Panc1 (cell line): ENCODE measurements around the gene CCDC60. TPM values are rescaled to one million over a fixed set of nuclear protein-coding genes. Genes with fewer than 3 reads are reported as not detected.

ENCODE experiments used
- ATAC-seq: fragments of 200-7000 bp; cut with Tn5 transposase; 2 replicates; pipeline ENCODE4 v1.9.1; 2020; ENCODE audit warnings: mild to moderate bottlenecking, moderate library complexity
- BruUV-seq: library from RNA; stranded (reverse); fragments of 400-500 nt; replicated peaks from 2 replicates; lab custom pipeline; 2021; lab: Mats Ljungman, UMichigan
- CTCF ChIA-PET: fragments of 300-600 bp; sonication (Branson Sonifier 250); formaldehyde crosslinking; loops from one replicate; lab custom pipeline; 2022; ENCODE audit warnings: antibody characterized with exemption; lab: Charles Lee
- POLR2A ChIA-PET: fragments of 300-600 bp; sonication (Branson Sonifier 250); formaldehyde crosslinking; loops from one replicate; lab custom pipeline; 2022; ENCODE audit warnings: antibody characterized with exemption; lab: Charles Lee
- DNase-seq: peaks from one replicate; pipeline ENCODE4 v3.0.0-alpha.2; 2010; ENCODE audit warnings: low read depth, low spot score
- H3K27ac ChIP-seq: 2 replicates; pipeline ENCODE4 v1.5.1; 2011; ENCODE audit warnings: mild to moderate bottlenecking, low read length, inconsistent platforms
- H3K27me3 ChIP-seq: fragments of 200-500 bp; sonication (Bioruptor generic); 2 replicates; pipeline ENCODE4 v1.6.0; 2014; ENCODE audit warnings: low read length, inconsistent platforms; ENCODE audit not compliant: control insufficient read depth, insufficient read depth
- H3K36me3 ChIP-seq: fragments of 200-500 bp; sonication (Bioruptor generic); 2 replicates; pipeline ENCODE4 v1.5.1; 2014; ENCODE audit warnings: inconsistent platforms, mild to moderate bottlenecking, low read length, moderate library complexity; ENCODE audit not compliant: control insufficient read depth, insufficient read depth
- H3K4me1 ChIP-seq: 2 replicates; pipeline ENCODE4 v1.5.1; 2011; ENCODE audit warnings: inconsistent platforms, mild to moderate bottlenecking, low read length, moderate library complexity; ENCODE audit not compliant: control insufficient read depth, insufficient read depth
- H3K4me3 ChIP-seq, 2 experiments: 2 replicates each; pipeline ENCODE4 v1.5.1; 2011 to 2012; ENCODE audit warnings: low read depth in 2 of 2, low read length in 2 of 2, mild to moderate bottlenecking in 2 of 2, inconsistent platforms in 1 of 2, moderate library complexity in 1 of 2
- H3K9me3 ChIP-seq: fragments of 200-500 bp; sonication (Bioruptor generic); 2 replicates; pipeline ENCODE4 v1.5.1; 2014; ENCODE audit warnings: low read depth, mild to moderate bottlenecking, inconsistent platforms, low read length, moderate library complexity; ENCODE audit not compliant: control insufficient read depth, insufficient read depth
- POLR2AphosphoS5 ChIP-seq: IDR thresholded peaks from 2 replicates; pipeline ENCODE4 v1.6.1; 2012; ENCODE audit warnings: mild to moderate bottlenecking, low read depth, low read length, moderate library complexity
- SIN3A ChIP-seq: IDR thresholded peaks from 2 replicates; pipeline ENCODE4 v1.6.1; 2012; ENCODE audit warnings: low read depth, mild to moderate bottlenecking, low read length, moderate library complexity, borderline replicate concordance; ENCODE audit not compliant: insufficient read depth
- TCF7L2 ChIP-seq: IDR thresholded peaks from 2 replicates; pipeline ENCODE4 v1.6.1; 2011; ENCODE audit warnings: mild to moderate bottlenecking, low read depth, low read length, inconsistent platforms
- in situ Hi-C: cut with HindIII; loops from 2 replicates; pipeline ENCODE4 v1.10.0; 2016; ENCODE audit warnings: low sequenced_read_pairs, low pct_unique_long_range_greater_than_20kb
- intact Hi-C: fragments of 100-400 bp; cut with micrococcal nuclease; formaldehyde crosslinking; loops from one replicate; pipeline ENCODE4 v1.10.0; 2022; ENCODE audit not compliant: unreplicated experiment
- total RNA-seq: library from RNA; stranded (reverse); gene quantifications from one replicate; pipeline ENCODE4 v1.2.1, GENCODE V29; 2021; ENCODE audit not compliant: unreplicated experiment
- TF ChIP-seq, protein P1 (sequence below): fragments of 450-650 bp; IDR thresholded peaks from 2 replicates; pipeline ENCODE4 v1.5.1; 2017; ENCODE audit warnings: mild to moderate bottlenecking
- TF ChIP-seq, protein P2 (sequence below), 2 experiments: IDR thresholded peaks; 2 replicates each; pipeline ENCODE4 v1.6.1; 2011 to 2012; ENCODE audit warnings: low read depth in 2 of 2, control low read depth in 1 of 2, low read length in 1 of 2, mild to moderate bottlenecking in 1 of 2, moderate library complexity in 1 of 2; ENCODE audit not compliant: insufficient read depth in 1 of 2

Gene CCDC60
- total RNA-seq, 1 experiment from 2014 or later = not detected

DNA sequence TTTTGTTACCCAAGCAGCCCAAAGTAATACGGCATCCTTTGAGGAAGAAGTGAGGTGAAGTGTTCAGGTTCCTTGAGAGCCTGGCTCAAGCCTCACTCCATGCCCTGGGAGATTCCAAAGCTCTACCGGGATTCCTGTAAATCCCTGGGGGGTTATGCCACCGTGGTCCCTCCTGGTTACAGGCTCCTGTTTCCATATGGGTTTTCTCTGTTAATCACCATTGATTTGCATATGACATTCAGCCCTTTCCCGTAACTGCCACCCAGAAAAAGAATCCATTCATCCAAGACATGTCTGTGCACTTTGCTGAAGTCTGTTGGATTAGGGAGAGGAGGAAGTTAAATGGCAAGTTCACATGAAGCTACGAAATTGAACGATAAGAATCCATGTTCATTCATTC, 27.9 kb upstream of the CCDC60 start:
- TF ChIP-seq POLR2AphosphoS5 (no peak), TCF7L2 (no peak), SIN3A (no peak)
- TF ChIP-seq, protein P1, sequence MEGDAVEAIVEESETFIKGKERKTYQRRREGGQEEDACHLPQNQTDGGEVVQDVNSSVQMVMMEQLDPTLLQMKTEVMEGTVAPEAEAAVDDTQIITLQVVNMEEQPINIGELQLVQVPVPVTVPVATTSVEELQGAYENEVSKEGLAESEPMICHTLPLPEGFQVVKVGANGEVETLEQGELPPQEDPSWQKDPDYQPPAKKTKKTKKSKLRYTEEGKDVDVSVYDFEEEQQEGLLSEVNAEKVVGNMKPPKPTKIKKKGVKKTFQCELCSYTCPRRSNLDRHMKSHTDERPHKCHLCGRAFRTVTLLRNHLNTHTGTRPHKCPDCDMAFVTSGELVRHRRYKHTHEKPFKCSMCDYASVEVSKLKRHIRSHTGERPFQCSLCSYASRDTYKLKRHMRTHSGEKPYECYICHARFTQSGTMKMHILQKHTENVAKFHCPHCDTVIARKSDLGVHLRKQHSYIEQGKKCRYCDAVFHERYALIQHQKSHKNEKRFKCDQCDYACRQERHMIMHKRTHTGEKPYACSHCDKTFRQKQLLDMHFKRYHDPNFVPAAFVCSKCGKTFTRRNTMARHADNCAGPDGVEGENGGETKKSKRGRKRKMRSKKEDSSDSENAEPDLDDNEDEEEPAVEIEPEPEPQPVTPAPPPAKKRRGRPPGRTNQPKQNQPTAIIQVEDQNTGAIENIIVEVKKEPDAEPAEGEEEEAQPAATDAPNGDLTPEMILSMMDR = no peak
- TF ChIP-seq, protein P2, sequence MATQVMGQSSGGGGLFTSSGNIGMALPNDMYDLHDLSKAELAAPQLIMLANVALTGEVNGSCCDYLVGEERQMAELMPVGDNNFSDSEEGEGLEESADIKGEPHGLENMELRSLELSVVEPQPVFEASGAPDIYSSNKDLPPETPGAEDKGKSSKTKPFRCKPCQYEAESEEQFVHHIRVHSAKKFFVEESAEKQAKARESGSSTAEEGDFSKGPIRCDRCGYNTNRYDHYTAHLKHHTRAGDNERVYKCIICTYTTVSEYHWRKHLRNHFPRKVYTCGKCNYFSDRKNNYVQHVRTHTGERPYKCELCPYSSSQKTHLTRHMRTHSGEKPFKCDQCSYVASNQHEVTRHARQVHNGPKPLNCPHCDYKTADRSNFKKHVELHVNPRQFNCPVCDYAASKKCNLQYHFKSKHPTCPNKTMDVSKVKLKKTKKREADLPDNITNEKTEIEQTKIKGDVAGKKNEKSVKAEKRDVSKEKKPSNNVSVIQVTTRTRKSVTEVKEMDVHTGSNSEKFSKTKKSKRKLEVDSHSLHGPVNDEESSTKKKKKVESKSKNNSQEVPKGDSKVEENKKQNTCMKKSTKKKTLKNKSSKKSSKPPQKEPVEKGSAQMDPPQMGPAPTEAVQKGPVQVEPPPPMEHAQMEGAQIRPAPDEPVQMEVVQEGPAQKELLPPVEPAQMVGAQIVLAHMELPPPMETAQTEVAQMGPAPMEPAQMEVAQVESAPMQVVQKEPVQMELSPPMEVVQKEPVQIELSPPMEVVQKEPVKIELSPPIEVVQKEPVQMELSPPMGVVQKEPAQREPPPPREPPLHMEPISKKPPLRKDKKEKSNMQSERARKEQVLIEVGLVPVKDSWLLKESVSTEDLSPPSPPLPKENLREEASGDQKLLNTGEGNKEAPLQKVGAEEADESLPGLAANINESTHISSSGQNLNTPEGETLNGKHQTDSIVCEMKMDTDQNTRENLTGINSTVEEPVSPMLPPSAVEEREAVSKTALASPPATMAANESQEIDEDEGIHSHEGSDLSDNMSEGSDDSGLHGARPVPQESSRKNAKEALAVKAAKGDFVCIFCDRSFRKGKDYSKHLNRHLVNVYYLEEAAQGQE (IDR thresholded peaks at IDR 0.05; ENCODE audit: insufficient read depth in 1 of 2, low read depth in 2 of 2, low read length in 1 of 2) = no peak
- DNase-seq = no peak

DNA sequence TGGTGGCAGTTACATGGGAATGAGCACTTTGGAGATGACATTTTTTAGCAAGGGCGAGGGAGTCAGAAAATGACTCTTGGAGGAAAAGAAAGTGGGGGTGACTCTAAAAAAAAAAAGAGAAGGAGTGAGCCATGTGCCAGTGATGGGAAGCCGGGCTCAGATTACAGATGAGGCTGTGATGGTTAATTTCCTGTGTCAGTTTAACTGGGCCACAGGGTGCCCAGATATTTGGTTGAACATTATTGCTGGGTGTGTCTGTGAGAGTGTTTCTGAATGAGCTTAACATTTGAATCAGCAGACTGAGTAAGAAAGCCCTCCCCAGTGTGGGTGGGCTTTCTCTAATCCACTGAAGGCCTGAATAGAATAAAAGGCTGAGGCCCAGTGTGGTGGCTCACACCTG, 26.8 kb upstream of the CCDC60 start:
- intact Hi-C loops (no loop called here), in situ Hi-C loops (no loop called here)
- no peak overlapping the region for H3K4me3 ChIP-seq
- no peak for TF ChIP-seq POLR2AphosphoS5
- TF ChIP-seq, protein P1 = no peak
- no peaks in the 10 kb centered on the region for H3K9me3 ChIP-seq
- no peak overlapping the region for H3K27ac ChIP-seq
- no peaks in the 10 kb centered on the region for H3K27me3 ChIP-seq
- H3K36me3 ChIP-seq = no peaks in the 10 kb centered on the region
- ChIA-PET CTCF (no interaction called here), POLR2A (no interaction called here)
- DNase-seq (no peak), ATAC-seq (no peak)
- no peaks in the 10 kb centered on the region for H3K4me1 ChIP-seq
- BruUV-seq = no TSS peak

More for the DNA sequence above, 27.9 kb upstream of the CCDC60 start:
- Histone ChIP-seq H3K36me3 (no peaks in the 10 kb centered on the region), H3K4me3 (no peak overlapping the region), H3K27me3 (no peaks in the 10 kb centered on the region), H3K9me3 (no peaks in the 10 kb centered on the region), H3K4me1 (no peaks in the 10 kb centered on the region), H3K27ac (no peak overlapping the region)
- ChIA-PET CTCF (no interaction called here), POLR2A (interaction anchor here (1.0 kb wide), 1 partner anchor 95 kb away, joined by 5 read pairs; no protein-coding TSS in a partner anchor)
- BruUV-seq = no TSS peak
- no peak for ATAC-seq
- in situ Hi-C loops (no loop called here), intact Hi-C loops (no loop called here)
